ENCODE measurements around the gene CFAP107.

Gene CFAP107

GRCh38 chr1:12741946-12742345, 4.1 kb upstream of the CFAP107 start:
- no peak overlapping the region for H3K4me3 ChIP-seq (ENCODE audit: low read depth, low read length)
- no peak overlapping the region for H3K27ac ChIP-seq (ENCODE audit: low read depth, low read length)
- H3K36me3 ChIP-seq (ENCODE audit: control insufficient read depth, insufficient read depth, low read length): no peaks in the 10 kb centered on the region
- H3K27me3 ChIP-seq (ENCODE audit: control insufficient read depth, insufficient read depth, low read length): no peaks in the 10 kb centered on the region
- H3K4me1 ChIP-seq (ENCODE audit: control insufficient read depth, insufficient read depth, low read length): no peaks in the 10 kb centered on the region
- no peaks in the 10 kb centered on the region for H3K9me3 ChIP-seq (ENCODE audit: control insufficient read depth, insufficient read depth, low read length)
- no peak overlapping the region for H3K9ac ChIP-seq (ENCODE audit: low read depth, low read length)

- H3K4me3 ChIP-seq (ENCODE audit: low read depth, low read length): no peak overlapping the region
- H3K9me3 ChIP-seq (ENCODE audit: control insufficient read depth, insufficient read depth, low read length): no peaks in the 10 kb centered on the region
- no peaks in the 10 kb centered on the region for H3K36me3 ChIP-seq (ENCODE audit: control insufficient read depth, insufficient read depth, low read length)
- no peak overlapping the region for H3K9ac ChIP-seq (ENCODE audit: low read depth, low read length)
- no peak overlapping the region for H3K27ac ChIP-seq (ENCODE audit: low read depth, low read length)
- H3K4me1 ChIP-seq (ENCODE audit: control insufficient read depth, insufficient read depth, low read length): no peaks in the 10 kb centered on the region
- no peaks in the 10 kb centered on the region for H3K27me3 ChIP-seq (ENCODE audit: control insufficient read depth, insufficient read depth, low read length)
These were observed 641 bp upstream of the CFAP107 start for GRCh38 chr1:12745126-12745991.

DNA sequence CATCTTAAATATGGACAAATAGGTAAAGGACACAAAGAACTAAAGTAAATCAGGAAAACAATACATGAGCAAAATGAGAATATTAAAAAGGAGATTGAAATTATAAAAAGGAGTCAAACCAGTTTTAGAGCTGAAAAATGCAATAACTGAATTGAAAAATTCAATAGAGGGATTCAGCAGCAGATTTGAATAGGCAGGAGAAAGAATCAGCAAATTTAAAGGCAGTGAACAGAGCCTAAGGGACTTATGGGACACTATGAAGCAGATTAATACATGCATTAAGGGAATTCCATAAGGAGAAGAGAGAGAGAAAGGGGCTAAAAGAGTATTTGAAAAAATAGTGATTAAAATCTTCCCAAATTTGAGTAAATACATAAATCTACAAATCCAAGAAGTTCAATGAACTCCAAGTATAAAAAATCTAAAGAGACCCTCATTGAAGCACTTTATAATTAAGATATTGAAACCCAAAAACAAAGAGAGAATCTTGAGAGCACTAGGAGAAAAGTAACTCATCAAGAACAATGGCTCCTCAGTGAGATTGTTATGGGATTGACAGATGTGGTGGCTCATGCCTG, 2.9 kb downstream of the CFAP107 start:
- Histone ChIP-seq H3K4me1 (ENCODE audit: control insufficient read depth, insufficient read depth, low read length) (no peaks in the 10 kb centered on the region), H3K4me3 (ENCODE audit: low read depth, low read length) (no peak overlapping the region), H3K9me3 (ENCODE audit: control insufficient read depth, insufficient read depth, low read length) (no peaks in the 10 kb centered on the region), H3K27ac (ENCODE audit: low read depth, low read length) (no peak overlapping the region), H3K27me3 (ENCODE audit: control insufficient read depth, insufficient read depth, low read length) (no peaks in the 10 kb centered on the region), H3K36me3 (ENCODE audit: control insufficient read depth, insufficient read depth, low read length) (no peaks in the 10 kb centered on the region), H3K9ac (ENCODE audit: low read depth, low read length) (no peak overlapping the region)

GRCh38 chr1:12754738-12755137, 8.7 kb downstream of the CFAP107 start:
- no peaks in the 10 kb centered on the region for H3K36me3 ChIP-seq (ENCODE audit: control insufficient read depth, insufficient read depth, low read length)
- H3K4me3 ChIP-seq (ENCODE audit: low read depth, low read length): no peak overlapping the region
- no peaks in the 10 kb centered on the region for H3K9me3 ChIP-seq (ENCODE audit: control insufficient read depth, insufficient read depth, low read length)
- H3K4me1 ChIP-seq (ENCODE audit: control insufficient read depth, insufficient read depth, low read length): no peaks in the 10 kb centered on the region; the same call in 1 of the 2 replicates
- no peaks in the 10 kb centered on the region for H3K27me3 ChIP-seq (ENCODE audit: control insufficient read depth, insufficient read depth, low read length)
- no peak overlapping the region for H3K9ac ChIP-seq (ENCODE audit: low read depth, low read length)
- no peak overlapping the region for H3K27ac ChIP-seq (ENCODE audit: low read depth, low read length)

- Histone ChIP-seq H3K9ac (ENCODE audit: low read depth, low read length) (no peak overlapping the region), H3K4me3 (ENCODE audit: low read depth, low read length) (no peak overlapping the region), H3K36me3 (ENCODE audit: control insufficient read depth, insufficient read depth, low read length) (no peaks in the 10 kb centered on the region), H3K27me3 (ENCODE audit: control insufficient read depth, insufficient read depth, low read length) (no peaks in the 10 kb centered on the region), H3K27ac (ENCODE audit: low read depth, low read length) (no peak overlapping the region), H3K9me3 (ENCODE audit: control insufficient read depth, insufficient read depth, low read length) (no peaks in the 10 kb centered on the region), H3K4me1 (ENCODE audit: control insufficient read depth, insufficient read depth, low read length) (no peaks in the 10 kb centered on the region; the same call in 1 of the 2 replicates)
These were observed 10.3 kb downstream of the CFAP107 start for GRCh38 chr1:12756273-12756672.

DNA sequence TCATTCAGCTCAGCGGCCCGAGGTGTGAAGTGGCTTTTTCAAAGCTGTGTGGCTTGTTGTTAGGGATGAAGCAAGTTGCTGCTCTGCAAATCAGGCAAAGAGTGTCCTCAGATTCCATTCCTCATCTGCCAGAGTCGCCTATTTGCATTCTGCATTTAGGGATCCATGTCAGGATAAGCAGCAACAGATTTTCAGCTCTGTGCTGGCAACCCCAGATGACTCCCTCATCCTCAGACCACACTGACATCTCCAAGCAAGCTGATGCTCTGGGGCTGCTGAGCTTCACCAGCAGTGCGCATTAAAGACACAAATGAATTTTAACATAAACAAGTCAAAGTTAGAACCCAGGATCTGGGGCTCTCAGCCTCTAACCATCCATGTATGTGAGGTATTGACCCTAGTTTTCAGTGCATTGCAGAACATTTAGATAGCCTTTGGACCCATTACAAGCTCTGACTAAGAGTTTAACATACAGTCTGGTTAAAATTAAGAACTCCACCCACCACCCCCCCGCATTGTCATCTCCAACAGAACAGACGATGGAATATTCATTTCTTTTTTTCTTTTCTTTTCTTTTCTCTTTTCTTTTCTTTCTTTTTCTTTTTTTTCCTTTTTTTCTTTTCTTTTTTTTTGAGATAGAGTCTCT, 10.9 kb downstream of the CFAP107 start:
- Histone ChIP-seq H3K27ac (ENCODE audit: low read depth, low read length) (no peak overlapping the region), H3K9me3 (ENCODE audit: control insufficient read depth, insufficient read depth, low read length) (no peaks in the 10 kb centered on the region), H3K36me3 (ENCODE audit: control insufficient read depth, insufficient read depth, low read length) (no peaks in the 10 kb centered on the region), H3K9ac (ENCODE audit: low read depth, low read length) (no peak overlapping the region), H3K4me3 (ENCODE audit: low read depth, low read length) (no peak overlapping the region), H3K27me3 (ENCODE audit: control insufficient read depth, insufficient read depth, low read length) (no peaks in the 10 kb centered on the region), H3K4me1 (ENCODE audit: control insufficient read depth, insufficient read depth, low read length) (no peaks in the 10 kb centered on the region; the same call in 1 of the 2 replicates)

DNA sequence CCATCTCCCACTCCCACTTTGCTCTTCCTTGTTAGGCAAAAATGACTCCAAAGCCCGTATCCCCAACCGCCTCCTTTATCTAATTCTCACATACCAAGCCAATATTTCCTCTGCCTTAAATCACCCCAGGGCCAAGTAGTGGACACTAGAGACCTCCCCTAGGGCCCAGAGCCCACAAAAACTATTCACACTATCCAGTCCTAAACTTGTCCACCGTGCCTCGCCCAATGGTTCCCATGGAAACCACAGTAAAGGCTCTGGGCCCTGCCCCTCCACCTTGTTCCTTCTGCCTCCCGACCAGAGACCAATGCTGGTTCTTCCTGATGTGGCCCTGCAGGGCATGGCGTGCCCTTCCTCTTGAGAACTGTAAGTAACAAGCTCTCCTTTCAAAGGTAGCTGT, 11.8 kb downstream of the CFAP107 start:
- H3K4me1 ChIP-seq (ENCODE audit: control insufficient read depth, insufficient read depth, low read length): no peaks in the 10 kb centered on the region; the same call in 1 of the 2 replicates
- H3K9me3 ChIP-seq (ENCODE audit: control insufficient read depth, insufficient read depth, low read length): no peaks in the 10 kb centered on the region
- H3K27ac ChIP-seq (ENCODE audit: low read depth, low read length): no peak overlapping the region
- H3K4me3 ChIP-seq (ENCODE audit: low read depth, low read length): no peak overlapping the region
- H3K27me3 ChIP-seq (ENCODE audit: control insufficient read depth, insufficient read depth, low read length): no peaks in the 10 kb centered on the region
- no peak overlapping the region for H3K9ac ChIP-seq (ENCODE audit: low read depth, low read length)
- H3K36me3 ChIP-seq (ENCODE audit: control insufficient read depth, insufficient read depth, low read length): no peaks in the 10 kb centered on the region

- no peaks in the 10 kb centered on the region for H3K27me3 ChIP-seq (ENCODE audit: control insufficient read depth, insufficient read depth, low read length)
These were observed 14.3 kb downstream of the CFAP107 start for GRCh38 chr1:12760256-12760795.

GRCh38 chr1:12761781-12762180, 15.8 kb downstream of the CFAP107 start:
- Histone ChIP-seq H3K9me3 (ENCODE audit: control insufficient read depth, insufficient read depth, low read length) (no peaks in the 10 kb centered on the region), H3K4me1 (ENCODE audit: control insufficient read depth, insufficient read depth, low read length) (no peaks in the 10 kb centered on the region), H3K4me3 (ENCODE audit: low read depth, low read length) (no peak overlapping the region), H3K36me3 (ENCODE audit: control insufficient read depth, insufficient read depth, low read length) (no peaks in the 10 kb centered on the region), H3K9ac (ENCODE audit: low read depth, low read length) (no peak overlapping the region), H3K27ac (ENCODE audit: low read depth, low read length) (no peak overlapping the region), H3K27me3 (ENCODE audit: control insufficient read depth, insufficient read depth, low read length) (no peaks in the 10 kb centered on the region)

More at GRCh38 chr1:12760256-12760795, 14.3 kb downstream of the CFAP107 start:
- H3K9me3 ChIP-seq (ENCODE audit: control insufficient read depth, insufficient read depth, low read length): no peaks in the 10 kb centered on the region
- H3K4me3 ChIP-seq (ENCODE audit: low read depth, low read length): no peak overlapping the region
- H3K36me3 ChIP-seq (ENCODE audit: control insufficient read depth, insufficient read depth, low read length): no peaks in the 10 kb centered on the region
- no peak overlapping the region for H3K9ac ChIP-seq (ENCODE audit: low read depth, low read length)
- H3K4me1 ChIP-seq (ENCODE audit: control insufficient read depth, insufficient read depth, low read length): no peaks in the 10 kb centered on the region; the same call in 1 of the 2 replicates
- no peak overlapping the region for H3K27ac ChIP-seq (ENCODE audit: low read depth, low read length)

GRCh38 chr1:12762766-12763165, 16.8 kb downstream of the CFAP107 start:
- H3K4me3 ChIP-seq (ENCODE audit: low read depth, low read length): no peak overlapping the region
- no peaks in the 10 kb centered on the region for H3K36me3 ChIP-seq (ENCODE audit: control insufficient read depth, insufficient read depth, low read length)
- no peak overlapping the region for H3K27ac ChIP-seq (ENCODE audit: low read depth, low read length)
- H3K27me3 ChIP-seq (ENCODE audit: control insufficient read depth, insufficient read depth, low read length): no peaks in the 10 kb centered on the region
- no peak overlapping the region for H3K9ac ChIP-seq (ENCODE audit: low read depth, low read length)
- H3K4me1 ChIP-seq (ENCODE audit: control insufficient read depth, insufficient read depth, low read length): no peaks in the 10 kb centered on the region
- no peaks in the 10 kb centered on the region for H3K9me3 ChIP-seq (ENCODE audit: control insufficient read depth, insufficient read depth, low read length)

DNA sequence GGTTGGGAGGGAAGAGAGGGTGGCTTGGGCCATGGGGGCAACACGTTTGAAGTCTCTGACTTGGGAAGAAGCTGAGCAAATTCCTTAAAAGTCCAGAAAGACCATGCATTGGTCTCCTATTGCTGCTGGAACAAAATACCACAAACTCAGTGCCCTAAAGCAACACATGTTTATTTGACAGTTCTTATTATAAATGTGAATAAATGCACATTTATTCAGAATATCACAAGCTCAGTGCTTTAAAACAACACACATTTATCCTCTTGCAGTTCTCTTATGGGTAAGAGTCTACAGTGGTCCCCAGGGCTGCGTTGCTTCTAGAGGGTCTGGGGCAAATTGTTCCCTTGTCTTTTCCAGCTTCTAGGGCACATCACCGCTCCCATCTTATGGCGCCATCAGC, 17.5 kb downstream of the CFAP107 start:
- no peaks in the 10 kb centered on the region for H3K9me3 ChIP-seq (ENCODE audit: control insufficient read depth, insufficient read depth, low read length)
- H3K36me3 ChIP-seq (ENCODE audit: control insufficient read depth, insufficient read depth, low read length): no peaks in the 10 kb centered on the region
- no peaks in the 10 kb centered on the region for H3K4me1 ChIP-seq (ENCODE audit: control insufficient read depth, insufficient read depth, low read length)
- H3K4me3 ChIP-seq (ENCODE audit: low read depth, low read length): no peak overlapping the region
- H3K27ac ChIP-seq (ENCODE audit: low read depth, low read length): no peak overlapping the region
- no peaks in the 10 kb centered on the region for H3K27me3 ChIP-seq (ENCODE audit: control insufficient read depth, insufficient read depth, low read length)
- no peak overlapping the region for H3K9ac ChIP-seq (ENCODE audit: low read depth, low read length)
